Erythroblast (primary cell): ENCODE measurements around the gene TRIM50.

Experiments used
- GATA1 ChIP-seq: IDR thresholded peaks from 2 replicates; pipeline ENCODE4 v1.6.1; 2011; ENCODE audit warnings: low read depth, mild to moderate bottlenecking, control low read depth, low read length, moderate library complexity
- POLR2A ChIP-seq: IDR thresholded peaks from 2 replicates; pipeline ENCODE4 v1.6.1; 2011; ENCODE audit warnings: mild to moderate bottlenecking, low read length

DNA sequence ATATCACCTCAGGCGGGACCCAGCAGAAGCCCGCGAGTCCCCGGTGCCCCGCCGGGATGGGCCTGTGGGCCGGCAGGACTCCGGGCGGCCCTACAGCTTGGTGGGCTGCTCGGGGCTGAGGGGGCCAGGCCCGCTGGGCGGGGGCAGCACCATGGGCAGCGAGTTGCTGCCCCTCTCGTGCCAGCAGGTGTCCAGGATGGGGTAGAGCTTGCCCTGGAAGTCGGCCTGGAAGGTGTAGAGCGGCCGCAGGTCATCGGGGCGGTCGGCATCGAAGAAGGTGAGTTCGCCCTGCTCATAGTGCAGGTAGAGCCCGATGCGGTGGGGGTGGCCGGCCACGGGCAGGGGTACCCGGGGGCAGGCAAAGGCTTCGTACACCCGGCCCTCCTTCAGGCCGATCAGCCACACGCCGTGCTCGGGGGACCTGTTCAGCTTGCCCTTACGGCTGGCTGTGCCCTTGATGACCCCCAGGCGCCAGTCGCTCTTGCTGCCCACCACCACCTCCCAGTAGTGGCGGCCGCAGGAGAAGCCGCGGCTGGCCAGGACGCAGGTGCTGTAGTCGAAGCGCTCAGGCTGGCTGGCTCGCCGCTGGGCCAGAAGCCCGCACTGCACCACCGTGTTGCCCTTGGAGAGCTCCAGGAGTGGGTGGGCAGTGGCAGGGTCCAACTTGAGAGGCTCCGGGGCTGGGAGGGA is 14.9 kb downstream of the TRIM50 start:
- TF ChIP-seq POLR2A (no peak), GATA1 (no peak)
